Endodermal cell (in vitro differentiated cells): ENCODE measurements around the gene COL27A1. TPM values are rescaled to one million over a fixed set of nuclear protein-coding genes. Genes with fewer than 3 reads are reported as not detected.
"Not testable (repeated sequence)": the region's sequence is repeated elsewhere in the genome, so short reads cannot be mapped to it uniquely, and the experiment has no call there.

Experiments used
- DNase-seq: peaks from one replicate; pipeline ENCODE4 v3.0.0-alpha.2; 2017
- H3K27ac ChIP-seq: 2 replicates; pipeline ENCODE4 v1.5.1; 2013; ENCODE audit warnings: mild to moderate bottlenecking, low read depth, low read length, moderate library complexity
- H3K27me3 ChIP-seq: 2 replicates; pipeline ENCODE4 v1.6.1; 2013; ENCODE audit warnings: mild to moderate bottlenecking, low read length, moderate library complexity; ENCODE audit not compliant: insufficient read depth, control insufficient read depth, poor library complexity, severe bottlenecking
- H3K36me3 ChIP-seq: 2 replicates; pipeline ENCODE4 v1.7.0; 2013; ENCODE audit warnings: mild to moderate bottlenecking, low read length, moderate library complexity; ENCODE audit not compliant: control insufficient read depth, insufficient read depth
- H3K4me1 ChIP-seq: one replicate; pipeline ENCODE4 v1.7.0; 2013; ENCODE audit warnings: low read length; ENCODE audit not compliant: control insufficient read depth, insufficient read depth
- H3K4me3 ChIP-seq: 2 replicates; pipeline ENCODE4 v1.5.1; 2013; ENCODE audit warnings: mild to moderate bottlenecking, low read length, moderate library complexity
- H3K9ac ChIP-seq: 2 replicates; pipeline ENCODE4 v1.6.1; 2013; ENCODE audit warnings: mild to moderate bottlenecking, low read length, moderate library complexity; ENCODE audit not compliant: poor library complexity, severe bottlenecking; ENCODE audit errors: extremely low read depth
- H3K9me3 ChIP-seq: 2 replicates; pipeline ENCODE4 v1.6.1; 2013; ENCODE audit warnings: mild to moderate bottlenecking, low read length, moderate library complexity; ENCODE audit not compliant: control insufficient read depth
- H3K27ac Mint-ChIP-seq: 2 replicates; pipeline ENCODE4 v1.8.0; 2020; ENCODE audit warnings: mixed read lengths
- H3K27me3 Mint-ChIP-seq: 2 replicates; pipeline ENCODE4 v1.8.0; 2021; ENCODE audit warnings: mild to moderate bottlenecking, mixed read lengths; ENCODE audit not compliant: insufficient read depth
- H3K36me3 Mint-ChIP-seq: 2 replicates; pipeline ENCODE4 v1.8.0; 2020; ENCODE audit warnings: low read depth, mixed read lengths
- H3K4me1 Mint-ChIP-seq: 2 replicates; pipeline ENCODE4 v1.8.0; 2020; ENCODE audit warnings: mixed read lengths
- H3K4me3 Mint-ChIP-seq: 2 replicates; pipeline ENCODE4 v1.8.0; 2020; ENCODE audit warnings: mild to moderate bottlenecking, moderate library complexity, mixed read lengths
- H3K9me3 Mint-ChIP-seq: 2 replicates; pipeline ENCODE4 v1.8.0; 2020; ENCODE audit warnings: mild to moderate bottlenecking, mixed read lengths
- CTCF ChIP-seq: fragments of 200-600 bp; sonication (generic); conservative IDR thresholded peaks from 2 replicates; pipeline ENCODE4 v1.5.0; 2021; ENCODE audit warnings: antibody characterized with exemption, mild to moderate bottlenecking
- WGBS, 2 experiments: methylation state at CpG; one replicate each; pipeline versions ENCODE4 v1.1.5 to v1.1.7; 2013; ENCODE audit warnings: missing lambda C conversion rate in 2 of 2, mixed read lengths in 1 of 2; ENCODE audit not compliant: insufficient coverage in 1 of 2, insufficient read length in 1 of 2; 5-methylcytosine and 5-hydroxymethylcytosine counted together
- total RNA-seq, 2 donors: library from RNA; stranded (reverse); fragmentation: NEBNext Ultra II Directional in 1 of 2; extraction: Animal tissue kit (Norgen Biotek cat#: 25700) in 1 of 2; gene quantifications; 2 replicates in 1 of 2; 3 replicates in 1 of 2; pipeline ENCODE4 v1.2.1, GENCODE V29; 2021

Gene COL27A1
- total RNA-seq, 2 donors from 2014 or later = 43.8 to 69.5 TPM

- Histone ChIP-seq H3K4me1 (no peaks in the 10 kb centered on the region), H3K27ac (no peak overlapping the region), H3K4me3 (no peak overlapping the region), H3K27me3 (no peaks in the 10 kb centered on the region), H3K9me3 (peaks cover 22% of the 10 kb centered on the region), H3K36me3 (peaks cover 85% of the 10 kb centered on the region), H3K9ac (no peak overlapping the region)
- peaks cover 16% of the 10 kb centered on the region for H3K9me3 Mint-ChIP-seq
- H3K27ac Mint-ChIP-seq = no peak overlapping the region
- no peaks in the 10 kb centered on the region for H3K27me3 Mint-ChIP-seq
- no peak for DNase-seq
- WGBS, 2 experiments = 86% methylated on average over 3 of the region's 3 CpGs; no CpG with 5 or more reads in 1 of the 2 experiments
- peaks cover 55% of the 10 kb centered on the region for H3K36me3 Mint-ChIP-seq
- no peak overlapping the region for H3K4me3 Mint-ChIP-seq
- TF ChIP-seq CTCF = no peak
- H3K4me1 Mint-ChIP-seq = no peaks in the 10 kb centered on the region
Observed at GRCh38 chr9:114187827-114188226, 32.5 kb downstream of the COL27A1 start.

DNA sequence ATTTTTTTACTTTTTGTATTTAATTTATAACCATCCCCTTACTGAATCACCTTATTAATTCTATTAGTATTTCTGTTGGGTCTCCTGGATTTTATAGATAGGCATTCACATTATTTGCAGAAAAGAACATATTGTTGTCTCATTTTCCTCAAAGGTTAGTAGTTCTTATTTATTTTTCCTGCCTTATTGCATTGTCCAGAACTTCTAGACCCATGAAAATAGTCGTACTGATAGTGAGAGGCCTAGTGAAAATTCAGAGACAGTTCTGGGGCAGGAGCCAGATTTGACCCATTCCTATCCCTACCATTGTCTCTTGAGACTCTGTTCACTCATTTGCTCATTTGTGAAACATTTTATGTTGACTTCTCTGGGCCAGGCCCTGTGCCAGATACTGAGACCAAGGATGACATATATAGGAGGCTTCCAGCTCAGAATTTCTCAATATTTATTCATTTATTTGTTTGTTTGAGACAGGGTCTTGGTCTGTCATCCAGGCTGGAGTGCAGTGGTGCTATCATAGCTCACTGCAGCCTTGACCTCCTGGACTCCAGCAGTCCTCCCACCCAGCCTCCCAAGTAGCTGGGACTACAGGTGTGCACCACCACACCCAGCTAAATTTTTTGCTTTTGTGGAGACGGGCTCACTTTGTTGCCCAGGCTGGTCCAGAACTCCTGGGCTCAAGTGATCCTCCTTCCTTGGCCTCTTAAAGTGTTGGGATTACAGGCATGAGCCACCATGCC is 34.7 kb downstream of the COL27A1 start:
- no peaks in the 10 kb centered on the region for H3K4me1 ChIP-seq
- H3K4me3 ChIP-seq = no peak overlapping the region
- H3K27ac Mint-ChIP-seq = no peak overlapping the region
- no peak for DNase-seq
- H3K27ac ChIP-seq = no peak overlapping the region
- TF ChIP-seq CTCF = no peak
- WGBS, 2 experiments = 97 to 100% methylated on average over 2 of the region's 2 CpGs
- no peak overlapping the region for H3K4me3 Mint-ChIP-seq
- H3K9ac ChIP-seq = no peak overlapping the region
- H3K27me3 Mint-ChIP-seq = no peaks in the 10 kb centered on the region
- peaks cover 58% of the 10 kb centered on the region for H3K36me3 Mint-ChIP-seq
- peaks cover 96% of the 10 kb centered on the region for H3K36me3 ChIP-seq
- no peaks in the 10 kb centered on the region for H3K4me1 Mint-ChIP-seq
- H3K27me3 ChIP-seq = no peaks in the 10 kb centered on the region
- peaks cover 16% of the 10 kb centered on the region for H3K9me3 Mint-ChIP-seq
- peaks cover 22% of the 10 kb centered on the region for H3K9me3 ChIP-seq

GRCh38 chr9:114190563-114190905 is 35.2 kb downstream of the COL27A1 start:
- peaks cover 95% of the 10 kb centered on the region for H3K36me3 ChIP-seq
- Mint-ChIP-seq H3K4me1 (no peaks in the 10 kb centered on the region), H3K4me3 (no peak overlapping the region), H3K27ac (no peak overlapping the region), H3K9me3 (peaks cover 16% of the 10 kb centered on the region), H3K27me3 (no peaks in the 10 kb centered on the region), H3K36me3 (peaks cover 60% of the 10 kb centered on the region)
- no peak overlapping the region for H3K4me3 ChIP-seq
- H3K27me3 ChIP-seq = no peaks in the 10 kb centered on the region
- H3K9me3 ChIP-seq = peaks cover 22% of the 10 kb centered on the region
- WGBS, 2 experiments = 97% methylated on average over 1 of the region's 1 CpG; no CpG with 5 or more reads in 1 of the 2 experiments
- no peak for DNase-seq
- TF ChIP-seq CTCF = no peak
- no peak overlapping the region for H3K27ac ChIP-seq
- H3K9ac ChIP-seq = no peak overlapping the region
- no peaks in the 10 kb centered on the region for H3K4me1 ChIP-seq

- not testable (repeated sequence) for H3K4me3 ChIP-seq, H3K27ac ChIP-seq, DNase-seq, H3K4me3 Mint-ChIP-seq, H3K27ac Mint-ChIP-seq, H3K4me1 ChIP-seq, H3K9ac ChIP-seq, H3K4me1 Mint-ChIP-seq, H3K27me3 Mint-ChIP-seq, H3K27me3 ChIP-seq
- Histone ChIP-seq H3K9me3 (peaks cover 22% of the 10 kb centered on the region), H3K36me3 (peaks cover 95% of the 10 kb centered on the region)
- 77 to 95% methylated on average over 5 of the region's 5 CpGs for WGBS, 2 experiments
- H3K36me3 Mint-ChIP-seq = peaks cover 57% of the 10 kb centered on the region
- peaks cover 16% of the 10 kb centered on the region for H3K9me3 Mint-ChIP-seq
Observed at GRCh38 chr9:114191402-114191801, 36.1 kb downstream of the COL27A1 start.
